Spinal cord (tissue), 10 donors: ENCODE measurements around the gene TSG101. TPM values are rescaled to one million over a fixed set of nuclear protein-coding genes. Genes with fewer than 3 reads are reported as not detected.

Experiments
- DNase-seq, 6 donors: peaks; one replicate each; pipeline versions ENCODE4 v3.0.0 to v3.0.0-alpha.2; 2013 to 2015; ENCODE audit warnings: low spot score in 6 of 6, low read depth in 4 of 6
- H3K27ac ChIP-seq: one replicate; pipeline ENCODE4 v1.5.1; 2013; ENCODE audit warnings: low read depth, low read length, control low read depth
- H3K27me3 ChIP-seq: one replicate; pipeline ENCODE4 v1.6.1; 2013; ENCODE audit warnings: low read length; ENCODE audit not compliant: control insufficient read depth, insufficient read depth
- H3K36me3 ChIP-seq: one replicate; pipeline ENCODE4 v1.6.1; 2013; ENCODE audit warnings: low read length; ENCODE audit not compliant: control insufficient read depth, insufficient read depth
- H3K4me1 ChIP-seq: one replicate; pipeline ENCODE4 v1.6.1; 2013; ENCODE audit warnings: low read length; ENCODE audit not compliant: control insufficient read depth, insufficient read depth
- H3K4me3 ChIP-seq: one replicate; pipeline ENCODE4 v1.5.1; 2013; ENCODE audit warnings: low read depth, low read length, control low read depth
- H3K9me3 ChIP-seq: one replicate; pipeline ENCODE4 v1.6.1; 2013; ENCODE audit warnings: low read length; ENCODE audit not compliant: control insufficient read depth, insufficient read depth
- WGBS: methylation state at CpG from one replicate; pipeline ENCODE4 v1.1.5; 2013; ENCODE audit warnings: missing lambda C conversion rate; ENCODE audit not compliant: insufficient coverage; 5-methylcytosine and 5-hydroxymethylcytosine counted together
- polyA plus RNA-seq, 2 donors: library from polyadenylated mRNA; unstranded; fragments of 120-200 nt; gene quantifications; one replicate each; pipeline ENCODE4 v1.2.1, GENCODE V29; 2013; ENCODE audit not compliant: insufficient read length in 2 of 2
- total RNA-seq, 2 donors: library from RNA; depleted of rRNA in 1 of 2; stranded (reverse); fragments of 120-200 nt in 1 of 2; fragments of >200 nt in 1 of 2; gene quantifications; one replicate each; pipeline versions ENCODE4 v1.2.3 to v1.2.4, GENCODE V29; 2013 to 2014
- donor health status: healthy.

The TSG101 gene
- total and polyA plus RNA-seq, 4 donors: 75.4 to 110 (median 84.2) TPM

- no peak for DNase-seq
- Histone ChIP-seq H3K4me3 (no peak overlapping the region), H3K27ac (no peak overlapping the region), H3K4me1 (peaks cover 5% of the 10 kb centered on the region), H3K36me3 (no peaks in the 10 kb centered on the region), H3K9me3 (no peaks in the 10 kb centered on the region), H3K27me3 (no peaks in the 10 kb centered on the region)
- 86% methylated on average over 2 of the region's 2 CpGs for WGBS
Observed at GRCh38 chr11:18452927-18453326, 73.8 kb downstream of the TSG101 start.

- Histone ChIP-seq H3K9me3 (no peaks in the 10 kb centered on the region), H3K27ac (no peak overlapping the region), H3K4me1 (no peaks in the 10 kb centered on the region), H3K4me3 (no peak overlapping the region), H3K36me3 (no peaks in the 10 kb centered on the region), H3K27me3 (no peaks in the 10 kb centered on the region)
- WGBS: 79% methylated on average over 2 of the region's 3 CpGs
- no peak for DNase-seq
Observed at GRCh38 chr11:18449251-18449650, 77.5 kb downstream of the TSG101 start.

GRCh38 chr11:18438691-18439090 is 88.1 kb downstream of the TSG101 start:
- no peaks in the 10 kb centered on the region for H3K27me3 ChIP-seq
- DNase-seq: no peak
- no peak overlapping the region for H3K27ac ChIP-seq
- H3K36me3 ChIP-seq: no peaks in the 10 kb centered on the region
- no peak overlapping the region for H3K4me3 ChIP-seq
- no peaks in the 10 kb centered on the region for H3K4me1 ChIP-seq
- WGBS: no CpG with 5 or more reads among the region's 2 CpGs
- H3K9me3 ChIP-seq: no peaks in the 10 kb centered on the region

Other genes with a start within 250 kb of the TSG101 start
- 10 to 100 TPM; 34.2 to 80.3 TPM for gene HPS5, start 204.8 kb downstream of the TSG101 start, total RNA-seq
- gene HPS5, start 204.8 kb downstream of the TSG101 start, polyA plus RNA-seq: 10 to 100 TPM; 14.5 to 20.9 TPM
- 10 to 100 TPM; 57.7 to 78.7 TPM for gene GTF2H1, start 204.4 kb downstream of the TSG101 start, total RNA-seq
- gene GTF2H1, start 204.4 kb downstream of the TSG101 start, polyA plus RNA-seq: 10 to 100 TPM; 41.1 to 47.0 TPM
- 100 to 1,000 TPM; 261 to 391 TPM for gene LDHA, start 132.4 kb downstream of the TSG101 start, total RNA-seq
- 100 to 1,000 TPM; 308 to 343 TPM for gene LDHA, start 132.4 kb downstream of the TSG101 start, polyA plus RNA-seq
- under 1 TPM in 1 of 2 donors, not detected in 1; 0.10 TPM for gene LDHC, start 114.6 kb downstream of the TSG101 start, total RNA-seq
- gene LDHC, start 114.6 kb downstream of the TSG101 start, polyA plus RNA-seq: not detected
- under 1 TPM; 0.06 to 0.20 TPM for gene LDHAL6A, start 71.1 kb downstream of the TSG101 start, total RNA-seq
- 1 to 10 TPM in 1 of 2 donors, under 1 TPM in 1; 0.54 to 1.6 TPM for gene LDHAL6A, start 71.1 kb downstream of the TSG101 start, polyA plus RNA-seq
- gene UEVLD, start 61.8 kb upstream of the TSG101 start, total RNA-seq: 10 to 100 TPM; 26.7 to 32.2 TPM
- 10 to 100 TPM; 16.9 to 19.8 TPM for gene UEVLD, start 61.8 kb upstream of the TSG101 start, polyA plus RNA-seq
- 1 to 10 TPM in 1 of 2 donors, under 1 TPM in 1; 0.69 to 5.8 TPM for gene MISFA, start 72.8 kb upstream of the TSG101 start, total RNA-seq
- 1 to 10 TPM; 3.8 to 7.8 TPM for gene MISFA, start 72.8 kb upstream of the TSG101 start, polyA plus RNA-seq
- 10 to 100 TPM; 17.6 to 21.3 TPM for gene SPTY2D1, start 107.4 kb upstream of the TSG101 start, total RNA-seq
- 1 to 10 TPM; 7.5 to 8.7 TPM for gene SPTY2D1, start 107.4 kb upstream of the TSG101 start, polyA plus RNA-seq
- 1 to 10 TPM; 4.9 to 6.6 TPM for gene TMEM86A, start 171.8 kb upstream of the TSG101 start, total RNA-seq
- 1 to 10 TPM; 5.9 to 6.2 TPM for gene TMEM86A, start 171.8 kb upstream of the TSG101 start, polyA plus RNA-seq
- 1 to 10 TPM in 1 of 2 donors, under 1 TPM in 1; 0.20 to 1.3 TPM for gene IGSF22, start 199.2 kb upstream of the TSG101 start, total RNA-seq
- gene IGSF22, start 199.2 kb upstream of the TSG101 start, polyA plus RNA-seq: 1 to 10 TPM; 3.5 to 4.5 TPM